Measurements from ENCODE around the gene NPDC1. TPM values are rescaled to one million over a fixed set of nuclear protein-coding genes. Genes with fewer than 3 reads are reported as not detected.

The NPDC1 gene
- total and polyA plus RNA-seq, 2 of the 8 experiments (the other 6 are each of a cell fraction or from before 2014, with no cell fraction given), result 26.2 to 44.1 TPM

GRCh38 chr9:137076636-137077009 is 30.6 kb upstream of the NPDC1 start (continued):
- no peak for TF ChIP-seq BACH1 (IDR thresholded peaks at IDR 0.05; ENCODE audit: low read length)
- TF ChIP-seq CBX5 (IDR thresholded peaks at IDR 0.05; ENCODE audit: low read depth, low read length), result no peak
- no peak for TF ChIP-seq SP1 (IDR thresholded peaks at IDR 0.05; ENCODE audit: low read depth, low read length)
